ENCODE results near the gene NPFFR1.
"Not testable (repeated sequence)": the region's sequence is repeated elsewhere in the genome, so short reads cannot be mapped to it uniquely, and the experiment has no call there.

Gene NPFFR1

GRCh38 chr10:70227548-70228320 lies 56.1 kb downstream of the NPFFR1 start:
- DNase-seq (ENCODE audit: low read depth): peak; percentile 9
- no peak for TF ChIP-seq CTCF (IDR thresholded peaks at IDR 0.05; ENCODE audit: low read length, missing control alignments)
- no peak overlapping the region for H3K4me3 ChIP-seq (replicated peaks; ENCODE audit: low read depth, low read length)

GRCh38 chr10:70223728-70224127 lies 60.1 kb downstream of the NPFFR1 start:
- TF ChIP-seq CTCF (IDR thresholded peaks at IDR 0.05; ENCODE audit: low read length, missing control alignments): no peak
- H3K4me3 ChIP-seq (replicated peaks; ENCODE audit: low read depth, low read length): no peak overlapping the region
- peak; percentile 10 for DNase-seq (ENCODE audit: low read depth)

- not testable (repeated sequence) for H3K4me3 ChIP-seq (replicated peaks; ENCODE audit: low read depth, low read length); DNase-seq (ENCODE audit: low read depth)
Observed at GRCh38 chr10:70222811-70223447, 60.9 kb downstream of the NPFFR1 start.

- TF ChIP-seq CTCF (IDR thresholded peaks at IDR 0.05; ENCODE audit: low read length, missing control alignments): no peak
- H3K4me3 ChIP-seq (replicated peaks; ENCODE audit: low read depth, low read length): no peak overlapping the region
- DNase-seq (ENCODE audit: low read depth): no peak
Observed at GRCh38 chr10:70222340-70222794, 61.4 kb downstream of the NPFFR1 start.

GRCh38 chr10:70221030-70221429 lies 62.8 kb downstream of the NPFFR1 start:
- no peak for TF ChIP-seq CTCF (IDR thresholded peaks at IDR 0.05; ENCODE audit: low read length, missing control alignments)
- no peak overlapping the region for H3K4me3 ChIP-seq (replicated peaks; ENCODE audit: low read depth, low read length)
- DNase-seq (ENCODE audit: low read depth): no peak

GRCh38 chr10:70212879-70213278 lies 70.9 kb downstream of the NPFFR1 start:
- no peak for DNase-seq (ENCODE audit: low read depth)
- H3K4me3 ChIP-seq (replicated peaks; ENCODE audit: low read depth, low read length): no peak overlapping the region
- no peak for TF ChIP-seq CTCF (IDR thresholded peaks at IDR 0.05; ENCODE audit: low read length, missing control alignments)

GRCh38 chr10:70212277-70212676 lies 71.5 kb downstream of the NPFFR1 start:
- DNase-seq (ENCODE audit: low read depth): no peak
- no peak overlapping the region for H3K4me3 ChIP-seq (replicated peaks; ENCODE audit: low read depth, low read length)
- TF ChIP-seq CTCF (IDR thresholded peaks at IDR 0.05; ENCODE audit: low read length, missing control alignments): no peak

Data from fibroblast of pulmonary artery (primary cell).